WI38 (cell line): ENCODE data around the gene SNX9.

Experiments
- H3K4me3 ChIP-seq: 2 replicates; pipeline ENCODE4 v1.5.1; 2011; ENCODE audit warnings: low read depth, mild to moderate bottlenecking, control low read depth, low read length
- CTCF ChIP-seq: IDR thresholded peaks from 2 replicates; pipeline ENCODE4 v1.5.1; 2012; ENCODE audit warnings: low read depth, mild to moderate bottlenecking, control low read depth, low read length

Gene SNX9

GRCh38 chr6:157779705-157780604 lies 43.1 kb upstream of the SNX9 start:
- TF ChIP-seq CTCF, result no peak
- no peak overlapping the region for H3K4me3 ChIP-seq

GRCh38 chr6:157785636-157786035 lies 37.4 kb upstream of the SNX9 start:
- no peak for TF ChIP-seq CTCF
- no peak overlapping the region for H3K4me3 ChIP-seq

- no peak for TF ChIP-seq CTCF
- H3K4me3 ChIP-seq, result no peak overlapping the region
These were observed 36.8 kb upstream of the SNX9 start for GRCh38 chr6:157786221-157786620.

GRCh38 chr6:157787080-157787479 lies 36.0 kb upstream of the SNX9 start:
- no peak overlapping the region for H3K4me3 ChIP-seq
- TF ChIP-seq CTCF, result no peak

GRCh38 chr6:157788180-157788579 lies 34.9 kb upstream of the SNX9 start:
- no peak for TF ChIP-seq CTCF
- no peak overlapping the region for H3K4me3 ChIP-seq

- no peak overlapping the region for H3K4me3 ChIP-seq
- no peak for TF ChIP-seq CTCF
These were observed 33.7 kb upstream of the SNX9 start for GRCh38 chr6:157789297-157789696.

- H3K4me3 ChIP-seq, result no peak overlapping the region
- no peak for TF ChIP-seq CTCF
These were observed 33.2 kb upstream of the SNX9 start for GRCh38 chr6:157789861-157790260.
